Mesenteric fat pad (tissue), 1 donor: ENCODE data around the gene P2RX4. TPM values are rescaled to one million over a fixed set of nuclear protein-coding genes. Genes with fewer than 3 reads are reported as not detected.
"Not testable (repeated sequence)": the region's sequence is repeated elsewhere in the genome, so short reads cannot be mapped to it uniquely, and the experiment has no call there.

Experiments
- DNase-seq: peaks from one replicate; pipeline ENCODE4 v3.0.0-alpha.2; 2020; ENCODE audit warnings: low spot score
- total RNA-seq: library from RNA; stranded (reverse); fragmentation: NEBNext Ultra II Directional; extraction: Animal tissue kit (Norgen Biotek cat#: 25700); gene quantifications from one replicate; pipeline ENCODE4 v1.2.1, GENCODE V29; 2021
- donor health status: DM: yes; HTN: yes; CAD: no.

Gene P2RX4
- total RNA-seq, 1 donor from 2014 or later = 40.8 TPM

- no peak for DNase-seq
These were observed 30.7 kb downstream of the P2RX4 start for GRCh38 chr12:121240484-121241101.

- no peak for DNase-seq
These were observed 31.4 kb downstream of the P2RX4 start for GRCh38 chr12:121241156-121241970.

GRCh38 chr12:121245031-121245430 lies 35.1 kb downstream of the P2RX4 start:
- DNase-seq = no peak

GRCh38 chr12:121245951-121246350 lies 36.0 kb downstream of the P2RX4 start:
- no peak for DNase-seq

- DNase-seq = no peak
These were observed 37.1 kb downstream of the P2RX4 start for GRCh38 chr12:121246893-121247557.

- DNase-seq = no peak
These were observed 38.7 kb downstream of the P2RX4 start for GRCh38 chr12:121248622-121249021.

GRCh38 chr12:121250359-121250758 lies 40.4 kb downstream of the P2RX4 start:
- no peak for DNase-seq

- DNase-seq = no peak
These were observed 41.9 kb downstream of the P2RX4 start for GRCh38 chr12:121251838-121252237.

GRCh38 chr12:121252712-121253345 lies 42.9 kb downstream of the P2RX4 start:
- DNase-seq = no peak

- no peak for DNase-seq
These were observed 43.9 kb downstream of the P2RX4 start for GRCh38 chr12:121253638-121254335.

- no peak for DNase-seq
These were observed 45.5 kb downstream of the P2RX4 start for GRCh38 chr12:121255433-121255832.

- not testable (repeated sequence) for DNase-seq
These were observed 47.9 kb downstream of the P2RX4 start for GRCh38 chr12:121257704-121258449.

- no peak for DNase-seq
These were observed 49.1 kb downstream of the P2RX4 start for GRCh38 chr12:121259074-121259473.

GRCh38 chr12:121260091-121260490 lies 50.2 kb downstream of the P2RX4 start:
- DNase-seq = no peak

GRCh38 chr12:121261398-121261797 lies 51.5 kb downstream of the P2RX4 start:
- DNase-seq = no peak

- no peak for DNase-seq
These were observed 53.4 kb downstream of the P2RX4 start for GRCh38 chr12:121263206-121263935.

- DNase-seq = no peak
These were observed 54.2 kb downstream of the P2RX4 start for GRCh38 chr12:121264135-121264534.

GRCh38 chr12:121264951-121265515 lies 55.1 kb downstream of the P2RX4 start:
- DNase-seq = no peak

- no peak for DNase-seq
These were observed 57.9 kb downstream of the P2RX4 start for GRCh38 chr12:121267822-121268221.
